Gastroesophageal sphincter (tissue), 3 donors: ENCODE results near the gene HDDC3.

Experiments used
- CTCF ChIP-seq, 4 experiments: fragments of 200-600 bp in 2 of 4; fragments of 450-650 bp in 2 of 4; sonication (generic) in 1 of 4; IDR thresholded peaks; one replicate each; pipeline ENCODE4 v1.5.1; 2017 to 2019; ENCODE audit warnings: antibody characterized with exemption in 4 of 4, mild to moderate bottlenecking in 2 of 4, moderate library complexity in 2 of 4
- EP300 ChIP-seq: sonication (generic); formaldehyde crosslinking; IDR thresholded peaks from one replicate; pipeline ENCODE4 v1.6.1; 2017; ENCODE audit warnings: antibody characterized with exemption, mild to moderate bottlenecking

DNA sequence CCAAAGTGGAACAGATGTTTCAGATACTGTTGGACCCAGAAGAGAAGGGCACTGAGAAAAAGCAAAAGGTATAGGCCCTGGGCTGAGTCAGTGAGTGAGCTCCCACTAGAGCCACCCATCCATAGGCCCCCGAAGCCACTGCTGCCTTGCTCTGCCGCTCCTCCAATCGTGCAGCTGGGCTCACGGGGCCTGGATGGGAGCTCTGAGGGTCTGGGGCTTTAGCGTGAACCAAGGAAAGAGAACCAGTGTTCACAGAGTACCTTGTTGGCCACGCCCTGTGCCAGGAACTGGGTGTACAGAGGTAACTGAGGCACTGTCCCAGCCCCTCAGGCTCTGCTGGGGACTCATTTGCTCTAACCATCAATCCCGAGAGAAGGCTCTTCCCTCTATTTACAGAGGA is 7.4 kb upstream of the HDDC3 start:
- TF ChIP-seq CTCF (IDR thresholded peaks at IDR 0.05) (no peak), EP300 (no peak)
